HEK293 (cell line): ENCODE measurements around the gene MMP23B.
A peak's percentile ranks its signal among the peaks of the same experiment; 100 is the strongest.

ENCODE experiments used
- CTCF ChIA-PET: fragments of 350-600 bp; formaldehyde crosslinking; extraction: SDS; loops from one replicate; lab custom pipeline; 2021; ENCODE audit warnings: antibody characterized with exemption; lab: Yijun Ruan, JAX
- POLR2A ChIA-PET: fragments of 300-600 bp; formaldehyde crosslinking; extraction: SDS; loops from one replicate; lab custom pipeline; 2020; ENCODE audit warnings: antibody characterized with exemption, inconsistent platforms; lab: Yijun Ruan, JAX
- H3K27ac ChIP-seq: fragments of 200-500 bp; sonication (Bioruptor generic); 2 replicates; pipeline ENCODE4 v1.5.1; 2014; ENCODE audit warnings: low read depth, low read length, control low read depth, inconsistent platforms; ENCODE audit errors: extremely low read depth
- H3K36me3 ChIP-seq, 2 experiments: fragments of 200-500 bp in 1 of 2; sonication (Bioruptor generic) in 1 of 2; 1 replicate in 1 of 2; 2 replicates in 1 of 2; pipeline ENCODE4 v1.5.1; 2014 to 2017; ENCODE audit warnings: inconsistent platforms in 2 of 2, low read length in 2 of 2; ENCODE audit not compliant: control insufficient read depth in 2 of 2, insufficient read depth in 1 of 2
- H3K4me1 ChIP-seq: fragments of 200-500 bp; sonication (Bioruptor generic); 2 replicates; pipeline ENCODE4 v1.5.1; 2014; ENCODE audit warnings: mild to moderate bottlenecking, low read length, inconsistent platforms; ENCODE audit not compliant: control insufficient read depth, insufficient read depth
- H3K4me3 ChIP-seq: 2 replicates; pipeline ENCODE4 v1.5.1; 2011; ENCODE audit warnings: low read depth, mild to moderate bottlenecking, control low read depth, low read length, moderate library complexity
- H3K9me3 ChIP-seq: fragments of 200-500 bp; sonication (Bioruptor generic); 2 replicates; pipeline ENCODE4 v1.5.1; 2014; ENCODE audit warnings: low read depth, low read length, inconsistent platforms; ENCODE audit not compliant: control insufficient read depth, insufficient read depth
- GLI2 ChIP-seq: fragments of 450-650 bp; formaldehyde crosslinking; IDR thresholded peaks from 2 replicates; pipeline ENCODE4; 2017; ENCODE audit warnings: missing biosample characterization, missing genetic modification characterization, low read depth, borderline replicate concordance
- GLI4 ChIP-seq: fragments of 450-650 bp; formaldehyde crosslinking; IDR thresholded peaks from 2 replicates; pipeline ENCODE4 v1.5.1; 2016; ENCODE audit warnings: missing biosample characterization, missing genetic modification characterization
- KLF1 ChIP-seq: fragments of 450-650 bp; formaldehyde crosslinking; IDR thresholded peaks from 2 replicates; pipeline ENCODE4 v1.5.1; 2016; ENCODE audit warnings: missing biosample characterization, missing genetic modification characterization
- KLF16 ChIP-seq: fragments of 450-650 bp; formaldehyde crosslinking; IDR thresholded peaks from 2 replicates; pipeline ENCODE4 v1.5.1; 2017; ENCODE audit warnings: missing biosample characterization, missing genetic modification characterization
- MEIS1 ChIP-seq: sonication (generic); formaldehyde crosslinking; IDR thresholded peaks from 2 replicates; pipeline ENCODE4 v1.8.1; 2022; ENCODE audit warnings: missing genetic modification reagents, mild to moderate bottlenecking, borderline replicate concordance
- MZF1 ChIP-seq: fragments of 450-650 bp; formaldehyde crosslinking; IDR thresholded peaks from 2 replicates; pipeline ENCODE4 v1.5.1; 2017; ENCODE audit warnings: missing biosample characterization, missing genetic modification characterization, borderline replicate concordance
- PRDM4 ChIP-seq: fragments of 450-650 bp; formaldehyde crosslinking; IDR thresholded peaks from 2 replicates; pipeline ENCODE4 v1.5.1; 2017; ENCODE audit warnings: missing biosample characterization, missing genetic modification characterization
- TRIM28 ChIP-seq: IDR thresholded peaks from 2 replicates; pipeline ENCODE4 v1.6.1; 2011; ENCODE audit warnings: low read length, control low read depth, borderline replicate concordance
- ZBTB48 ChIP-seq: fragments of 450-650 bp; formaldehyde crosslinking; IDR thresholded peaks from 2 replicates; pipeline ENCODE4 v1.5.1; 2016; ENCODE audit warnings: missing biosample characterization, missing genetic modification characterization
- ZFP69B ChIP-seq: fragments of 450-650 bp; formaldehyde crosslinking; IDR thresholded peaks from 2 replicates; pipeline ENCODE4 v1.5.1; 2016; ENCODE audit warnings: missing biosample characterization, missing genetic modification characterization
- ZNF132 ChIP-seq: fragments of 450-650 bp; formaldehyde crosslinking; IDR thresholded peaks from 2 replicates; pipeline ENCODE4 v1.5.1; 2017; ENCODE audit warnings: missing biosample characterization, missing genetic modification characterization, borderline replicate concordance
- ZNF155 ChIP-seq: fragments of 450-650 bp; formaldehyde crosslinking; IDR thresholded peaks from 2 replicates; pipeline ENCODE4 v1.5.1; 2016; ENCODE audit warnings: missing biosample characterization, missing genetic modification characterization
- ZNF266 ChIP-seq: fragments of 450-650 bp; formaldehyde crosslinking; IDR thresholded peaks from 2 replicates; pipeline ENCODE4 v1.5.1; 2016; ENCODE audit warnings: missing biosample characterization, missing genetic modification characterization, low read depth
- ZNF341 ChIP-seq: fragments of 450-650 bp; formaldehyde crosslinking; IDR thresholded peaks from 2 replicates; pipeline ENCODE4; 2016; ENCODE audit warnings: low read depth, missing biosample characterization, missing genetic modification characterization
- ZNF48 ChIP-seq: fragments of 450-650 bp; formaldehyde crosslinking; IDR thresholded peaks from 2 replicates; pipeline ENCODE4 v1.5.1; 2016; ENCODE audit warnings: missing biosample characterization, missing genetic modification characterization
- ZNF513 ChIP-seq: fragments of 450-650 bp; IDR thresholded peaks from 2 replicates; pipeline ENCODE4 v1.5.1; 2018; ENCODE audit warnings: missing biosample characterization, missing genetic modification characterization
- ZNF549 ChIP-seq: fragments of 450-650 bp; IDR thresholded peaks from 2 replicates; pipeline ENCODE4 v1.5.1; 2018; ENCODE audit warnings: missing biosample characterization, missing genetic modification characterization, mild to moderate bottlenecking, inconsistent platforms, moderate library complexity
- ZNF558 ChIP-seq: fragments of 450-650 bp; formaldehyde crosslinking; IDR thresholded peaks from 2 replicates; pipeline ENCODE4 v1.5.1; 2016; ENCODE audit warnings: missing biosample characterization, missing genetic modification characterization
- ZNF596 ChIP-seq: fragments of 450-650 bp; IDR thresholded peaks from 2 replicates; pipeline ENCODE4 v1.5.0; 2018; ENCODE audit warnings: missing biosample characterization, mild to moderate bottlenecking, missing genetic modification characterization, moderate library complexity
- ZNF610 ChIP-seq: fragments of 450-650 bp; formaldehyde crosslinking; IDR thresholded peaks from 2 replicates; pipeline ENCODE4 v1.5.1; 2016; ENCODE audit warnings: missing biosample characterization, missing genetic modification characterization, borderline replicate concordance
- ZNF777 ChIP-seq: fragments of 450-650 bp; formaldehyde crosslinking; IDR thresholded peaks from 2 replicates; pipeline ENCODE4 v1.5.1; 2017; ENCODE audit warnings: missing biosample characterization, missing genetic modification characterization, borderline replicate concordance
- ZNF792 ChIP-seq: fragments of 450-650 bp; formaldehyde crosslinking; IDR thresholded peaks from 2 replicates; pipeline ENCODE4 v1.5.1; 2016; ENCODE audit warnings: missing biosample characterization, missing genetic modification characterization
- TF ChIP-seq, protein P1 (sequence below): fragments of 450-650 bp; formaldehyde crosslinking; IDR thresholded peaks from 2 replicates; pipeline ENCODE4 v1.5.1; 2016; ENCODE audit warnings: missing biosample characterization, missing genetic modification characterization
- TF ChIP-seq, protein P2 (sequence below): fragments of 450-650 bp; formaldehyde crosslinking; IDR thresholded peaks from 2 replicates; pipeline ENCODE4 v1.5.0; 2017; ENCODE audit warnings: missing biosample characterization, missing genetic modification characterization, borderline replicate concordance

The MMP23B gene

DNA sequence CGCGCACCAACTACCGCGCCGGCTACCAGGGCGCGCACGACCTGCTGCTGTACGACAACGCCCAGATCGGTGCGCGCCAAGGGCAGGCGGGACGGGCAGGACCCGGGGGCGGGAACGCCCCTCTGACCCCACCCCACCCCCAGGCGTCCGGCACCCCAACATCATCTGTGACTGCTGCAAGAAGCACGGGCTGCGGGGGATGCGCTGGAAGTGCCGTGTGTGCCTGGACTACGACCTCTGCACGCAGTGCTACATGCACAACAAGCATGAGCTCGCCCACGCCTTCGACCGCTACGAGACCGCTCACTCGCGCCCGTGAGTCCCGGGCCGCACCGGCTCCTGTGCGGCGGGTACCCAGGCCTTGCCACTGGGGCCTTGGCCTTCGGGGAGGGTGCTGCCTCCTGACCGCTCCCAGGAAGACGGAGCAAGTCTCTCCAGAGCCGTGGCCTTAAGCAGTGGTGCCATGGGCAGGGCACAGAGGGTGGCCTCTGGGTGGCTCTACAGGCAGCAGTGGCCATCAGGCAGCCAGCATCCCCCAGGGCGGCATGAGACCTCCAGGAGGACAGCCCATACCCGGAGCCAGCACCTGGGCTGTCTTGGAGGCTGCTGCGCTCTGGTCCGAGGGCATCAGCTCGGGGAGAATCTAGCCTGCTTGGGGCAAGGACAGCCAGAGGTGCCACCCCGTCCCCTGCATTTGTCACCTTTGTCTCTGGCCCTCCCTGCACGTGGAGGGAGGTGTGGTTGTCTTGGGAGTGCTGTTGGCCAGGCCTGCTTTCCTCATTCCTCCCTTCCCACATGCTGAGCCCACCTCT is 8.1 kb upstream of the MMP23B start:
- Histone ChIP-seq H3K27ac (no peak overlapping the region), H3K4me3 (no peak overlapping the region), H3K4me1 (no peaks in the 10 kb centered on the region), H3K36me3 (peaks cover 0 to 43% of the 10 kb centered on the region in 2 experiments; a peak in 1 of 3 replicates), H3K9me3 (no peaks in the 10 kb centered on the region)
- POLR2A ChIA-PET, result interaction anchor here (1.3 kb wide), 1 partner anchor 8 kb away, joined by 5 read pairs; the partner anchor contains the start of gene MIB2
- CTCF ChIA-PET, result no interaction called here
- TF ChIP-seq ZNF132 (tag by site-specific recombination) (no peak), ZNF48 (no peak), KLF1 (tag by site-specific recombination) (peak; percentile 71), ZNF610 (tag by site-specific recombination) (no peak), MEIS1 (CRISPR knock-in tag) (no peak), GLI4 (tag by site-specific recombination) (no peak)
- TF ChIP-seq, protein P1, sequence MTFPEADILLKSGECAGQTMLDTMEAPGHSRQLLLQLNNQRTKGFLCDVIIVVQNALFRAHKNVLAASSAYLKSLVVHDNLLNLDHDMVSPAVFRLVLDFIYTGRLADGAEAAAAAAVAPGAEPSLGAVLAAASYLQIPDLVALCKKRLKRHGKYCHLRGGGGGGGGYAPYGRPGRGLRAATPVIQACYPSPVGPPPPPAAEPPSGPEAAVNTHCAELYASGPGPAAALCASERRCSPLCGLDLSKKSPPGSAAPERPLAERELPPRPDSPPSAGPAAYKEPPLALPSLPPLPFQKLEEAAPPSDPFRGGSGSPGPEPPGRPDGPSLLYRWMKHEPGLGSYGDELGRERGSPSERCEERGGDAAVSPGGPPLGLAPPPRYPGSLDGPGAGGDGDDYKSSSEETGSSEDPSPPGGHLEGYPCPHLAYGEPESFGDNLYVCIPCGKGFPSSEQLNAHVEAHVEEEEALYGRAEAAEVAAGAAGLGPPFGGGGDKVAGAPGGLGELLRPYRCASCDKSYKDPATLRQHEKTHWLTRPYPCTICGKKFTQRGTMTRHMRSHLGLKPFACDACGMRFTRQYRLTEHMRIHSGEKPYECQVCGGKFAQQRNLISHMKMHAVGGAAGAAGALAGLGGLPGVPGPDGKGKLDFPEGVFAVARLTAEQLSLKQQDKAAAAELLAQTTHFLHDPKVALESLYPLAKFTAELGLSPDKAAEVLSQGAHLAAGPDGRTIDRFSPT (tag by site-specific recombination), result peak; percentile 39; the same call in 1 of the 2 replicates
- TF ChIP-seq, all 188 proteins: peak for 2

GRCh38 chr1:1624443-1625403 is 7.2 kb upstream of the MMP23B start:
- Histone ChIP-seq H3K4me1 (no peaks in the 10 kb centered on the region), H3K27ac (no peak overlapping the region), H3K9me3 (no peaks in the 10 kb centered on the region), H3K36me3 (peaks cover 0 to 38% of the 10 kb centered on the region in 2 experiments; a peak in 1 of 3 replicates), H3K4me3 (no peak overlapping the region)
- ChIA-PET POLR2A (interaction anchor here (1.3 kb wide), 1 partner anchor 9 kb away, joined by 5 read pairs; the partner anchor contains the start of gene MIB2), CTCF (no interaction called here)
- TF ChIP-seq ZNF341 (tag by site-specific recombination) (peak; percentile 85), ZNF549 (tag by site-specific recombination) (no peak), ZNF155 (tag by site-specific recombination) (no peak), ZNF792 (tag by site-specific recombination) (no peak), KLF16 (0 out of 2 replicates have a peak, but pooled peaks have one; percentile 44), ZNF777 (tag by site-specific recombination) (no peak), ZNF596 (no peak), MZF1 (tag by site-specific recombination) (no peak), ZNF266 (no peak), TRIM28 (no peak), GLI2 (tag by site-specific recombination) (no peak), ZBTB48 (no peak), ZNF513 (no peak), ZNF558 (tag by site-specific recombination) (no peak), ZFP69B (tag by site-specific recombination) (no peak), PRDM4 (tag by site-specific recombination) (no peak)
- TF ChIP-seq, protein P2, sequence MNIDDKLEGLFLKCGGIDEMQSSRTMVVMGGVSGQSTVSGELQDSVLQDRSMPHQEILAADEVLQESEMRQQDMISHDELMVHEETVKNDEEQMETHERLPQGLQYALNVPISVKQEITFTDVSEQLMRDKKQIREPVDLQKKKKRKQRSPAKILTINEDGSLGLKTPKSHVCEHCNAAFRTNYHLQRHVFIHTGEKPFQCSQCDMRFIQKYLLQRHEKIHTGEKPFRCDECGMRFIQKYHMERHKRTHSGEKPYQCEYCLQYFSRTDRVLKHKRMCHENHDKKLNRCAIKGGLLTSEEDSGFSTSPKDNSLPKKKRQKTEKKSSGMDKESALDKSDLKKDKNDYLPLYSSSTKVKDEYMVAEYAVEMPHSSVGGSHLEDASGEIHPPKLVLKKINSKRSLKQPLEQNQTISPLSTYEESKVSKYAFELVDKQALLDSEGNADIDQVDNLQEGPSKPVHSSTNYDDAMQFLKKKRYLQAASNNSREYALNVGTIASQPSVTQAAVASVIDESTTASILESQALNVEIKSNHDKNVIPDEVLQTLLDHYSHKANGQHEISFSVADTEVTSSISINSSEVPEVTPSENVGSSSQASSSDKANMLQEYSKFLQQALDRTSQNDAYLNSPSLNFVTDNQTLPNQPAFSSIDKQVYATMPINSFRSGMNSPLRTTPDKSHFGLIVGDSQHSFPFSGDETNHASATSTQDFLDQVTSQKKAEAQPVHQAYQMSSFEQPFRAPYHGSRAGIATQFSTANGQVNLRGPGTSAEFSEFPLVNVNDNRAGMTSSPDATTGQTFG, result no peak
